ENCODE data around the gene PHACTR1.
"Not testable (repeated sequence)": the region's sequence is repeated elsewhere in the genome, so short reads cannot be mapped to it uniquely, and the experiment has no call there.

Gene PHACTR1

DNA sequence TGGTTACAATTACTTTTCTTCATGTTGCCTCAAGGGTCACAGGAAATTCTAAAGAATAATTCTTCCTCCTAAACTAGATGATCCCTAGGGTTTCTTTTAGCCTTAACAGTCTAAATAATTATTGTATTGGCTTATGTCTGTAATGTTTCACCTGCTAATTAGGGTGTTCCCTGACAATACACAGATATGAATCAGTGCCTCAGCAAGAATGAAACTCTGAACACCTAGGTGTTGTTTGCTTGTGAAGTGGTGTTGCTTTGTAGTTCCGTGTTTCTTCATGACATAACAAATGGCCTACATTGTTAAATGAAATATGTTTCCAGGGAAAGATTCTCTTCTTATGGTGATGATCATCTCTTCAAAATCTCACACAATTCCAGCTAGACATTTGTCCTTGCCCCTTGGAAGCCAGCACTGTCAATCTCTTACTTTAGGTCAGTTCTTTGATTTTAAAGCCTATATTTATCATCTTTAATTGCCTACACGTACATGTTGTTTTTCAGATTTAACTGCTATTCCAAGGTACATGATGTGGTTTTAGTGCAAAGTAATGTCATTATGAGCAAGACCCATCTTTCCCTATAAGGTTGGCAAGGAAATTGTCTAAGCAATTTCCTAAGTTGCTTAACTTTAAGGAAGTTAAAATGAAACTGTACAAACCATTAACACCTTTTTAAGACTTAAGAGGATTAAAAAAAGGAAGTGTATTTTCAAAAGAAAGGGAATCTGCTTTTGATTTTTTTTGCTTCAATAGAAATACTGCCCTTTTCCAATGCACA is 499.9 kb downstream of the PHACTR1 start:
- DNase-seq, result no peak

- DNase-seq, result no peak
These were observed 500.8 kb downstream of the PHACTR1 start for GRCh38 chr6:13217206-13217905.

DNA sequence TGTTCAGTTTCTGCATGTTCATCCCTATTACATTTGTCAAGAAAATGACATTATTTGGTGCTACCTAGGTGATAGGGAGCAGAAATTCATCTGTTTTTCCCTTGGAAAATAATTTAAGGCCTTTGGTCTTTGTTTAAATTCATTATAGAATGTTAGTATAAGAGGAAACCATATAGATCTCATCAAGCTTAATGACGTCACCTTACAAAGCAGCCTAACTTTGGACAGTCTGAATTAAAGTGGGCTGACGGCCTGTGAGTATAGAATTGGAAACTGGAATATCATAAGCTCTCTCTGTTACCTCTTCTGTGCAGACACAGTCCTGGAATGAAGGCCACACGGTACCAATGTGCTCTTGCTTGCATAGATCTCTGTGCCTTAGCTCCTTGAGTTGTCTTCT is 503.7 kb downstream of the PHACTR1 start:
- no peak for DNase-seq

GRCh38 chr6:13222048-13222447 is 505.5 kb downstream of the PHACTR1 start:
- DNase-seq, result no peak

DNA sequence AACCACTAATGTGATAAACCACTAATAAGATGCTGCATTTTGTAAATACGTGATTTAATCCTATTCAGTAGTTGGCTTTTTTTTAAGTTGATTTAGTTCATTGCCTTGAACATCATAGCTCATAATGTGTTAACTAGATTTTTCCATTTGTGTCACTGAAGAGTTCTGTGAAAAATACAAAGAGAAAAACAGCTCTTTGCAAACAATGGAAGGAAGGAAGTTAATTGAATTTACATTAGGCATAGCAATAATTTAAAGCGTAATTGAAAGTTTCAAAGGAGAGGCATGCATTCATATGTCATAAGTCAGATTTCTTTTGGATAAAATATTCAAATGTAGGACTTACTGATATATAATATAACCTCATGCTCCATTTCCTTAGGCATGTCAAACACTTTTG is 509.5 kb downstream of the PHACTR1 start:
- DNase-seq, result no peak

DNA sequence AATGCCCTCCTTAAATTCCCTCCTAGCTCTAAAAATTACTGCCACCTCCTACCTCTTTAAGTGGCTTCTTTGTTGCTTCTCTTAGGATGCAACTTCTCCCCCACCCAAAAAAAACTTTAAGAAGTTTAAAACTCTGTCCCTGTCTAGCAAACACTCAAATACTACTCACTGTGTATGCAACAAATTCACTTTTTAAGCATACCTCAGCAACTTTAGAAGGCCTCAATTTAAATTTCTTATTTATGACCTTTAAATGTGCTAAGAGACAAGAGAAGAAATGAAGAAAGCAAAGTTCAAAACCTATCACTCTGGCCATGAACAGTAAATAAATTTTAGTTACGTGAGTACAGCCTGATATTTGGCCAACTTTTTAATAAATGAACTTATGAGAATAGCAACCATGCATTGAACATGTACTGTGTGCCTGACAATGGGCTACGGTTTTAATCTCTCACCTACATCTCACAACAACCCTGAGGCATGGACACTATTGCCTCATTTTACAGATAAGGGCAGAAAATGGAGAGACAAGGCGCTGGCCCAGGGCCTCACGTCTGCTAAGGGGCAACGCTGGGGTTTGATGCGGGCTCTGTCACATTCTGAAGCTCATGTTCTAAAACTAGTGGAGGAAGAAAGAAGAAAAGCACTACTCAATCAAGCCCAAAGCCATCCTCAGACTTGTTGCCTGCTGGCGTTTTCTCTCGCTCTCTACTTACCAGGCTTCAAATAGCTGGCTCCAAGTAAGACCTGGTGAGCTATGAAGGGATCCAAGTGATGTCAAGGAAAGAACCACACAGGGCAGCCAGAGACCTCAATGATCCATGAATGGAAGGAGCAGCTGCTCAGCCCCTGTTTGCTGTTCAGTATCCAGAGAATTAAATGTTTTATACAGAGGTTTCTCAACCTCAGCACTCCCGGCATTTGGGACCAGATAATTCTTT is 512.0 kb downstream of the PHACTR1 start:
- no peak for DNase-seq

- DNase-seq, result no peak
These were observed 512.9 kb downstream of the PHACTR1 start for GRCh38 chr6:13229205-13230085.

DNA sequence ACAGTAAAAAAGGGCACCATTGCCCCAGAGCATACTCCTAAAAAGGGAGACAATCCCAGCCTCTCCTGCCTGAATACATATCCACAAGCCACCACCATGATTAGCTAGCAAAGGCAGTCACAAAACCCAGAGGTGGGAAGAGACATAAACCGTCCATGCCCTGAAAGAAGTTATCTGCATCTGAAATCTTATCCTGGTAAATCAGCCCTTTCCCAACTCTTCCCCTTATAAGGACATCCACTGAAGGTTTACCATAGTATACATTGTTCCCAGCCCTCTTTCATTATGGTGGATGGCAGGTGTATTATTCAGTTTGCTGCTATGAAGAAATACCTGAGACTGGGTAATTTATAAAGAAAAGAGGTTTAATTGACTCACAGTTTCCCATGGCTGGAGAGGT is 516.5 kb downstream of the PHACTR1 start:
- no peak for DNase-seq

DNA sequence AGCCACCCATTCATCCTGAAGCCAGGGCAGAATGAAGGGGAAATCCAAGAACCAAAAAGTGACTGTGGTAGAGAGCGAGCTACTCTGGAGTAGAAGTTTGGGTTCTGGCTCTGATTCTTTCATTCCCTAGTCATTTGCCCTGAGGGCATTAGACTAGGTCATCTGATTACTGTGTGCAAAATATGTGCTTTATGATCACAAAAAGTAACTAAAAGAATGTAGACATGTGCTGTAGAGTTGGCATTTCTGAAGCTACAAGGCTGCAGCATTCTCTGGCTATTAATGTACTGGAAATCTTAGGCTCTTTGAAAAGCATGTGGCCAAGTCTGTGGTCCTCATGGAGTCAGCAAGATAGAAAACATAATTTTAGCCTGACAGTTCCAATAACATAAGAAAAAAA is 517.6 kb downstream of the PHACTR1 start:
- DNase-seq, result no peak

DNA sequence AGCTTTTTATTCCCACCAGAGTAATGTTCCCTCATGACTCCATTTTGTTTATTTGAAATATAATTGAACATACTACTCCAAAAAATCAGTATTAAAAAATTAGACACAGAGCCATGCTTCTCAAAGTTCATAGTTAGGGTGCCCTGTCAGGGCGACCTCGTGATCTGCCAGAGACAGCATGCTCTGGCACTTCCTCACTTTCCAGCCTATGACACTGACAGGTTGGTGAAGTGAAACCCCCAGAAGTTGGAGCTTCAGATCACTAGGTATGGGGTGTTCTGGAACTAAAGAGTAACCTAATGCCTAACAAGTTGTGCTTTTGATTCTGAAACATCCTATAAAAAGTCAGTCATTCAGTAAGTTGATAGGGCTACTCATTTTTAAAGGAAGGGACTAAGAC is 518.8 kb downstream of the PHACTR1 start:
- DNase-seq, result no peak

DNA sequence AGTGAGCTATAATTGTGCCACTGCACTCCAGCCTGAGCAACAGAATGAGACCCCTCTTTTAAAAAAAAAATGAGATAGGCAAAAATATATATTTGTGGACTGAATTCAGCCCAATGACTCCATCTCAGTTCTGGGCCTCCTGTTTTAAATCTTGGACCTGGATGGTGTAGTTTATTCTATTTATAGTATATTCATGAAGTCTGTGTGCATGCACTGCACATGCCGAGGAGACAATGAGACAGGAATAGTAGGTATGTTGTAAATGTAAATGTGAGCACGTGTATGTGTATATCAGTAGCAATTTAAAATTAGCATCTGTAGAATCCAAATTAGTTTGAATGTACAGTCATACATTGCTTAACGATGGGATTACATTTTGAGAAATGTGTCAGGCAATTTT is 520.8 kb downstream of the PHACTR1 start:
- DNase-seq, result no peak

GRCh38 chr6:13238017-13238416 is 521.5 kb downstream of the PHACTR1 start:
- no peak for DNase-seq

DNA sequence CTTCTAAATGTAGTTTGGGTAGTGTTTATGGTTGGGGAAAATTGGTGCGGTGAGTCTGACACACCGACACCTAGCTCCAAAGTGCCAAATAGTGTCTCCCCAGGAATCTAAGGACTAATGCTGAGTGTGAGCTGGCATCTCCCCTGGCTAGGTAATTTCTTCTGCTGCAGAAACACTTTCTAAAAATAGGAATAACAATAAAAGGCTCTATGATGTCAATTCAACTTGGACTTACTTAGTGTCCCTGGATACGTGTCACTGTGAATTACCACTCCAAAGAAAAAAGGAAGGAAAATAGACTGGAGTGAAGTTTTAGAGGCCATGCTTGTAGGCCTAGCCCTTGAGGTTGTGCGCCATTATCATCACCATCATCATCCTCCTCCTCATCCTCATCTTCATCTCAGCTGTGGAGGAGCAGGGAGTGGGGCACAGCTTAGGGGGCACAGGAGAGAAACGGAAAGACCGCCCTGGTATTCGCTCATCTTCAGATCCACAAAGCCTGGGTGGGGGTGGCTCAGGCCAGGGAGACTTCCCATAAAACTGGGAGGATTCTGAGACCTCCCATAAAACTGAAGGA is 522.2 kb downstream of the PHACTR1 start:
- DNase-seq, result no peak

DNA sequence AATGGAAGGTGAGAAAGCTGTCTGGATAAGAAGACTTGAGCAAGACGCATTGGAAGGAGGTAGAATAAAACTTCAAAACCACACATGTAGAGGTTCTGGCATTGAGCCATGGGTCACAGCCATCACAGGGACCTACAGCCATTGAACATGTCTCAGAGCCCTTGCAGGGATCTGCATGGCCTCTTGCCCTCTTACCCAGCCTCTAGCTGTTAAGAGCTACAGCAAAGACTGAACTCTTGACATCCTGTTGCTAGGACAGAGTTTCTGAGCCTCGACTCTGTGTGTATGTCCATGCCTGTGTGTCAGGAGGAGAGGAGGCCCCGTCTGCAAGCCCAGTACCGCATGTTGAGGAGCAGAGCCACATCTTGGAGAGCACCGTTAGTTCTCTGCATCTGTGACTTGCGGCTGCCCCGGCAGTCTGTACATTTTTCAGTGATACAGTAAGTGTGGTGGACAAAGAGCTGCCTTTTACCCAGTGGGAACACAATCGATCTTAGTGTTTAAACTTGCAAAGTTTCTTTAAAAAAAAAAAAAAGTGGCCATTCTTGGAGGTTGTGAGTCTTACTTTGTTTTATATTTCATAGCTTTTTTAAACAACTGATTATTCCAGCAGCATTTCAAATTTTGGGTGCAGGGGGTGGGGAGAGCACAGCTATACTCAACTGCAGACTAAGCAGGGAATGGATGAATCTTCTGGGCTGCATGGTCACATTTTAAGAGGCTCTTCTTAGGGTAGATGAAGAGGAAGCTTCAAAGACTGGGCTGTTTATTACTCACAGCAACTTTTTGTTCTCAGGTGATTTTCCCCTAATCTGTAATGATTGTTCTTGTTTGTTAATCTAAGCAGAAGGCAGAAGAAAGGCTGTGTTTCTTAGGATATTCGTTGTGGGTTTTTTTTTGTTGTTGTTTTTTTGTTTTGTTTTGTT is 523.2 kb downstream of the PHACTR1 start:
- DNase-seq, result no peak

- no peak for DNase-seq
These were observed 524.8 kb downstream of the PHACTR1 start for GRCh38 chr6:13241364-13241763.

GRCh38 chr6:13242178-13242577 is 525.6 kb downstream of the PHACTR1 start:
- no peak for DNase-seq

DNA sequence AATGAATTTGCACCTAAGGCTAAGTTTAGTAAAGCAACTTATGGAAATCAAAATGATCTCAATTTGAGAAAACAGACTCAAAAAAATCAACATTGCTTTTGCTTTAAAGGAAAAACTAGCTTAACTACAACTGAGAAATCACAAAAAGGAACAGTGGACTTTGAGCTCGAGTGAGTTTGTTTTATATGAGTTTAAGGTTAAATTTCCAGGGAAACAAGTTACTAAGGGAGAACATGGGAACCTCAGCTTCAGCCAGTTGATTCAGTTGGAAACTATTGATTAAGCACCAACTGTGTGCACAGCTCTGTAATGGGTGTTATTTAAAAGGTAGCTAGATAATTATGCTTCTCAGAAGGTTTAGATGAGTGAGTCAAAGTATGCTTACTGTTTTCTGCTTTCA is 526.0 kb downstream of the PHACTR1 start:
- no peak for DNase-seq

- no peak for DNase-seq
These were observed 526.5 kb downstream of the PHACTR1 start for GRCh38 chr6:13243033-13243432.

DNA sequence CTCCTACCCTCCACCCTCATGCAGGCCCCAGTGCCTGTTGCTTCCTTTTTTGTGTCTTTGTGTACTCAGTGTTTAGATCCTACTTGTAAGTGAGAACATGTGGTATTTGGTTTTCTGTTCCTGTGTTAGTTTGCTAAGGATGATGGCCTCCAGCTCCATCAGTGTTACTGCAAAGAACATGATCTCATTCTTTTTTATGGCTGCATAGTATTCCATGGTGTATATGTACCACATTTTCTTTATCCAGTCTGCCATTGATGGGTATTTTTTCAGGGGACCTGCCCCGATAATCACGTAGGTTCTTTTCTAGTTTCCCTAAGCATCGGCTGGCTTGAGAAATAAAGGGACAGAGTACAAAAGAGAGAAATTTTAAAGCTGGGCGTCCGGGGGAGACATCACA is 527.2 kb downstream of the PHACTR1 start:
- not testable (repeated sequence) for DNase-seq

GRCh38 chr6:13247627-13248026 is 531.1 kb downstream of the PHACTR1 start:
- no peak for DNase-seq

DNA sequence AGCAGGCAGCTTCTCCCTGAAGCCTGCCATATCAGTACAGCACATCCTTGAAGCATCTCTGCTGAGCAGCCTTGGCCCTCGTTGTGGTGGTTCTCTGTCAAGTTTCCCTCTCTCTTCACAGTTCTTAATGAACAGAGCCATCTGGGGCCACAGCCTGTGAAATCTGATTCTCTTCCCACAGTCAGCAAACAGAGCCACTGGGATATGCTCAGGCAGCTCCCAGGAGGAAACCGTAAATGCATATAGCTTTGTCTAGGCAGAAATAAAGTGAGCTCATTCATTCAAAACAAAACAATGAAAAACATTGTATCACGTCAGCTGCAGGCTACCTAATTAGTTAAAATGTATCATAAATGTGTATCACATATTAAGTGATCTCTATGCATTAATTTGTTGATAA is 531.5 kb downstream of the PHACTR1 start:
- DNase-seq, result peak; percentile 47 to 59
